GM19043 (cell line): ENCODE measurements around the gene PACSIN3.
"Not testable (repeated sequence)": the region's sequence is repeated elsewhere in the genome, so short reads cannot be mapped to it uniquely, and the experiment has no call there.

ENCODE experiments used
- ATAC-seq: cut with Tn5 transposase; IDR thresholded peaks from one replicate; pipeline ENCODE4 v1.9.1; 2021; ENCODE audit warnings: low read depth; ENCODE audit not compliant: unreplicated experiment

PACSIN3 gene

GRCh38 chr11:47198161-47198560, 11.9 kb upstream of the PACSIN3 start:
- ATAC-seq = not testable (repeated sequence)

DNA sequence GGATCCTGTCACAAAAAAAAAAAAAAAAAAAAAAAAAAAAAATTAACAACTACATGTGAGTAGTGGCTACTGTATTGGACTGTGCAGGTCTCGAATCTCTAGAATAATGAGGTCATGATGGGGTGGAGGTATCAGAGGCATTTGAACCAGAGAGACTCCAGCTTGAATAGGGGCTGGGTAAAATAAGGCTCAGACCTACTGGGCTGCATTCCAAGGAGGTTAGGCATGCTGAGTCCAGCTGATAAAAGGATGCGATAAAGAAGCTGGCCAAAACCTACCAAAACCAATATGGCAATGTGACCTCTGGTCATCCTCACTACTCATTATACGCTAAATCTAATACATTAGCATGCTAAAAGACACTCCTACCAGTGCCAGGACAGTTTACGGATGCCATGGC, 5.9 kb upstream of the PACSIN3 start:
- no peak for ATAC-seq

GRCh38 chr11:47191137-47191536, 4.9 kb upstream of the PACSIN3 start:
- not testable (repeated sequence) for ATAC-seq

GRCh38 chr11:47189100-47189834, 3.0 kb upstream of the PACSIN3 start:
- no peak for ATAC-seq

GRCh38 chr11:47188259-47188658, 2.0 kb upstream of the PACSIN3 start:
- ATAC-seq = no peak

- no peak for ATAC-seq
These were observed 1.5 kb upstream of the PACSIN3 start for GRCh38 chr11:47187723-47188122.

- ATAC-seq = no peak
These were observed 764 bp upstream of the PACSIN3 start for GRCh38 chr11:47186700-47187695.

- ATAC-seq = no peak
These were observed 744 bp downstream of the PACSIN3 start for GRCh38 chr11:47185305-47186075.

DNA sequence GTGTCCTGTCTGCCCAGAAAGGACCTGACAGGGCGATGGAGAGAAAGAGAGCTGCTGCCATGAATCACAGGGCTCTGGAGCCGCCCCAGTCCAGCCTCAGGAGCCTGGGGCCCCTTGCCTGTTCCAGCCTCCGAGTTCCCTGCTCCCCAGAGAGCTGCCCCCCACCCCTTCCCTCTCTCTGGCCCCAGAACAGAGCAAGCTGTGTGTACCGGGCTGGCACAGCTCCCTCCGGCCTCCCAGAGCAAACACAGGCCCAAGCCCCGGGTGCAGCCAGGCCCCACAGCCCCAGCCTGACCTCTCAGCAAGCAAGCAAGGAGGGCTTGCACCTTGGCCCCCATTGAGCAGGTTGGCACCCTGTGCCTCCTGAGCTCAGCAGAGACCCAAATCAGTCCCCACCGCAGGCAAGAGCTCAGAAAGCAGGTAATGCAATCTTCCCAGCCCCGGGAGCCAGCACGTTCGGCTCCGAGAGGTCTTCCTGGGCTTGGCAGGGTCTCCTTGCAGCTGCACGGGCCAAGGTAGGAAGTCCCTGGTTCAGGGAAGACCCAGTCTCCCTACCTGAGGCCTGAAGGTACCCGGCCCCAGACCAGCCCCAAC, 1.4 kb downstream of the PACSIN3 start:
- no peak for ATAC-seq

GRCh38 chr11:47183969-47184368, 2.3 kb downstream of the PACSIN3 start:
- ATAC-seq = no peak

- no peak for ATAC-seq
These were observed 3.0 kb downstream of the PACSIN3 start for GRCh38 chr11:47183031-47183856.

- ATAC-seq = no peak
These were observed 3.9 kb downstream of the PACSIN3 start for GRCh38 chr11:47182380-47182779.

DNA sequence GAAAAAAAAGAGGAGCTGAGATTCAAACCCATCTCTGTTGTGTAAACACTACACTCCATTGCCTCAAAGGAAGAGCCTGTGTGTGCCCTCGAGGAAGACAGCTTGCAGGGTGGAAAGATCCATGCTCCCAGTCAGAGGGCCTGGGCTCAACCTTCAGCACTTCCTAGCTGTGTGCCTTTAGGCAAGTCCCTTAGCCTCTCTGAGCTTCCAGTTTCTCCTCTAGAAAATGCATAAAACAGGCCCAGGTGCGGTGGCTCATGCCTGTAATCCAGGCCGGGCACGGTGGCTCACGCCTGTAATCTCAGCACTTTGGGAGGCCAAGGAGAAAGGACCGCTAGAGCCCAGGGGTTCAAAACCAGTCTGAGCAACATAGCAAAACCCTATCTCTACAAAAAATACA, 5.0 kb downstream of the PACSIN3 start:
- ATAC-seq = no peak

DNA sequence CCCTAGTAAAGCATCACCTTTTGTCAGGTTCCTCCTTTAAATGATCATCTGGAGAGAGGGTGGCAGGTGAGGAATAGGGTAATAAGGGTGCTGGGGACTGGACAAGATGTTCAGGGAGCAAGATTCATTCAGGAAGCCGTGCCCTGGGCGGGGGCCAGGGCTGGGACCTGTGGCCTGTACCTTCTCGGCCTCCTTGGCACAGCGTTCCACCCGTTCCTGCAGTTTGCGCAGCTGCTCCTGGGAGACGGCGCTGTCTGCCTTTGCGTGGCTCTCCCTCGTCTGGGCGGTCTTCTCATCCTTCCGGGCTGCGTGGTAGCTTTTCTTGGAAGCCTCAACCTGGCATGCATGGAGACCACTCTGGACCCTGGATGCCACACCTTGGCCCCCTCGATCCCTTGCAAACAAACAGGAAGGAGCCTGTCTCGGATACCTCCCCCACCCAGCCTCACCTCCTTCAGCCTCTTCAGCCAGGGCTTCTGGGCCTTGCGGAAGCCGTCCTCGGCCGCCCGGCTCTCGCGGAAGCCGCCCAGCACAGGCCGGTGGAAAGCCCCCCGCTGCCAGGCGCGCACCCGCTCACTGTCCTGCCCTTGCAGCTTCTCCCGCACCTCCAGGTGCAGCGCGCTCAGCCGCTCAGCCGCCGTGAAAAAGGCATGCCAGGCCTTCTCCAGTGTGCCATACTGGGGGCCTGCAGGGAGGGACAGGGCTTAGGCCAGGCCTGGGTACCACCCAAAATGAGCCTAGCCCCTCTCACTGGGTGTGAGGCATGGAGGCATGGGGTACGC, 6.0 kb downstream of the PACSIN3 start:
- ATAC-seq = no peak

GRCh38 chr11:47179655-47179991, 6.6 kb downstream of the PACSIN3 start:
- no peak for ATAC-seq

DNA sequence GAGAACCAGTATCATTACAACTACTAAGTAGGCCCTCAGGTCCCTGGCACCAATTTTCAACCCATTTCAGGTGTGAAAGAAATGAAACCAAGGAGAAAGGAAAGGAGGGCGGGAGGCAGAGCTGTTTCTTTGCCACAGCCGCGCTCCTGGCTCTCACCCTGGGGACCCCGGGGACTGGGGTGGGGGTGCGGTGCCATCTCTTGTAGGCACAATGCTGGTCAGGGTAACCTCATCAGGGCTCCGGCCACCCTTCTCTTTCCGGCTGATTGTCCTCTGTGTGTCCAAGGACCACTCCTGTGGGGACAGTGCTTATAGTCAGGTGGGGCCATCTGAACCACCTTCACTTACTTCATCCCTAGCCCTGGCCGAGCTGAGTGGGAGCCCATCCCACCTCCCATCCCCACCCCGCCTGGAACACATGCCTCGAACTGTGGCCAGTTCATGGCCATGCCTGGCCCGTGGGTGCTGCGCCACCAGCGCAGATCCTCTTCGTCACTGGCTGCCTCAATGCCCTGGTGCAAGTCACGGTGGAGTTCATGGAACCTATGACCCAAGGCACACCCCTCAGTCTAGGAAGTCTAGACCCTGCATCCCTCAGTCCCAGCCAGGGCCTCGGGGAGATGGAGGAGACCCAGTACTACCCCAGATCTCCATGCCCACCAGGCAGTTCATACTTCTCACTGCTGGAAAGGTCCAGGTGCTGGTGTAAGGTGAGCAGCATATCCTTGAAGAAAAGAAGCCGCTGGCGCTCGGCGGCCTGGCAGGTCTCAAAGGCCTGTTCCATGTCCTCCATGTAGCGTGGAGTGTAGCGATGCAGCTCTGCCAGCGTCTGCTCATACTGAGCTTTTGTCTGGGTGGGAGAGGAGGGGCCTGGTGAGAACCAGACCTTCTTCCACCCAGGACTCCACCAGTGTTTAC, 7.2 kb downstream of the PACSIN3 start:
- ATAC-seq = no peak

DNA sequence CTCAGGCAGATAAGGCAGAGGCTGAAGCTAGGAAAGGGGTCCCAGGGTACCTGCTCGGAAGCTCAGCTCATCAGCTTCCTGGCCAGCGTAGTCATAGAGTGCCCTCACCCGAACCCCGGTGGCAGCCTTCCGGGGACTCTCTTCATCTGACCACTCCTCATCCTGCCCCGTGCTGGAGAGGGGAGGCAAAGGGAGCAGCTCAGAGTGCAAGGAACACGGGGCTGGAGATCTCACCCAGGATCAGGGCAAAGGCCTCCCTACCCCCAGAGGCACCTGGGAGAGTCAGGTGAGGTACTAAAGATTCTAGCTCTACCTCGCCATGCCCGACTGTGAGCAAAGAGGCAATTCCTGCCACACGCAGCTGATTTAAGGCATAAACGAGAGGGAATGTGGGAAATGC, 7.9 kb downstream of the PACSIN3 start:
- no peak for ATAC-seq

DNA sequence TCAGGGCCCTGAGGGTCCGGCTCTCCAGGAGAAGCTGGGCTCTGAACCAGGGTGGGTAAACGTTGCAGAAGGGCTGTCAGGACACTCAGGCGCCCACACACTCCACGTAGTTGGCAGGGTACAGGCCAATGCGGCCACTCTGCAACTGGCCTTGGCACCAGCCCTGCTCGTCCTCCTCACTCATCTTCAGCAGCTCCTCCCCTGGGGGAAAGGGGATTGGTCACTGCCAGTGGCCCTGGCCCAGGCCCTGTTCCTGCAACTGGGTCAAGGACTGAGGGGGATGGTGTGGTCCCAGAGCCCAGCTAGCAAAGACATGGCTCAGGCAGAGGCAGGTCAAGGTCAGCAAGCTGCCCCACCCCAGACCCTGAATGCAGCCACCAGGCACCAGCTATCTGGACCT, 8.4 kb downstream of the PACSIN3 start:
- ATAC-seq = no peak
